Neural cell (in vitro differentiated cells): ENCODE results near the gene FGF14. TPM values are rescaled to one million over a fixed set of nuclear protein-coding genes. Genes with fewer than 3 reads are reported as not detected.

Experiments used
- H2AFZ ChIP-seq: fragments of 200-600, 300-800 bp; sonication (generic), shearing (Covaris generic); 2 replicates; pipeline ENCODE4 v1.6.0; 2014; ENCODE audit warnings: low read depth, mild to moderate bottlenecking, antibody characterized with exemption, low read length, moderate library complexity
- H3F3A ChIP-seq: fragments of 200-600 bp; shearing (Covaris generic); 2 replicates; pipeline ENCODE4 v1.6.1; 2016; ENCODE audit warnings: mild to moderate bottlenecking, moderate library complexity, mixed read lengths, antibody characterized with exemption, low read length; ENCODE audit not compliant: insufficient read depth, poor library complexity, severe bottlenecking
- H3K27ac ChIP-seq: fragments of 200-600, 300-800 bp; sonication (generic), shearing (Covaris generic); 2 replicates; pipeline ENCODE4 v1.5.1; 2014; ENCODE audit warnings: mild to moderate bottlenecking, low read length, moderate library complexity
- H3K27me3 ChIP-seq: fragments of 300-800, 200-600 bp; sonication (generic), shearing (Covaris generic); 2 replicates; pipeline ENCODE4 v1.6.0; 2014; ENCODE audit warnings: mild to moderate bottlenecking, low read depth, low read length, moderate library complexity; ENCODE audit not compliant: insufficient read depth
- H3K36me3 ChIP-seq: fragments of 300-800, 200-600 bp; sonication (generic), shearing (Covaris generic); 2 replicates; pipeline ENCODE4 v1.5.1; 2014; ENCODE audit warnings: mild to moderate bottlenecking, antibody characterized with exemption, low read length, moderate library complexity; ENCODE audit not compliant: insufficient read depth
- H3K4me2 ChIP-seq: fragments of 300-800, 200-600 bp; sonication (generic), shearing (Covaris generic); 2 replicates; pipeline ENCODE4 v1.6.0; 2014; ENCODE audit warnings: mild to moderate bottlenecking, low read length
- H3K4me3 ChIP-seq: fragments of 300-800, 200-600 bp; sonication (generic), shearing (Covaris generic); 2 replicates; pipeline ENCODE4 v1.5.1; 2014; ENCODE audit warnings: mild to moderate bottlenecking, low read length, moderate library complexity
- H3K79me2 ChIP-seq: fragments of 200-600 bp; shearing (Covaris generic); replicated peaks from 2 replicates; pipeline ENCODE4 v1.6.0; 2014; ENCODE audit warnings: mild to moderate bottlenecking, low read length, moderate library complexity; ENCODE audit not compliant: insufficient read depth
- H3K9ac ChIP-seq: fragments of 300-800, 200-600 bp; sonication (generic), shearing (Covaris generic); 2 replicates; pipeline ENCODE4 v1.6.1; 2016; ENCODE audit warnings: mild to moderate bottlenecking, low read length, mixed read lengths
- H3K9me2 ChIP-seq: fragments of 200-600 bp; shearing (Covaris generic); 2 replicates; pipeline ENCODE4 v1.6.1; 2016; ENCODE audit warnings: mild to moderate bottlenecking, low read length, mixed read lengths; ENCODE audit not compliant: insufficient read depth
- H3K9me3 ChIP-seq: fragments of 200-600, 300-800 bp; sonication (generic), shearing (Covaris generic); 2 replicates; pipeline ENCODE4 v1.6.1; 2016; ENCODE audit warnings: mild to moderate bottlenecking, mixed run types, low read length, moderate library complexity, mixed read lengths
- H4K20me1 ChIP-seq: fragments of 200-600 bp; shearing (Covaris generic); 2 replicates; pipeline ENCODE4 v1.6.1; 2016; ENCODE audit warnings: mild to moderate bottlenecking, mixed run types; ENCODE audit not compliant: insufficient read depth
- EP300 ChIP-seq: fragments of 450-650 bp; conservative IDR thresholded peaks from 2 replicates; pipeline ENCODE4 v1.6.1; 2014; ENCODE audit warnings: antibody characterized with exemption, mild to moderate bottlenecking, moderate library complexity; ENCODE audit not compliant: poor library complexity, severe bottlenecking
- EZH2 ChIP-seq: fragments of 200-600, 300-800 bp; shearing (Covaris generic), sonication (generic); IDR thresholded peaks from 2 replicates; pipeline ENCODE4 v1.6.1; 2014; ENCODE audit warnings: antibody characterized with exemption, low read length, borderline replicate concordance, mild to moderate bottlenecking; ENCODE audit not compliant: insufficient read depth, poor library complexity, severe bottlenecking
- MXI1 ChIP-seq: fragments of 450-650 bp; conservative IDR thresholded peaks from 2 replicates; pipeline ENCODE4 v1.6.1; 2014; ENCODE audit warnings: antibody characterized with exemption, mild to moderate bottlenecking; ENCODE audit not compliant: poor library complexity, severe bottlenecking
- POLR2AphosphoS5 ChIP-seq: IDR thresholded peaks from 2 replicates; pipeline ENCODE4 v1.6.1; 2012
- RAD21 ChIP-seq: fragments of 450-650 bp; conservative IDR thresholded peaks from 2 replicates; pipeline ENCODE4 v1.6.1; 2014; ENCODE audit warnings: antibody characterized with exemption, mild to moderate bottlenecking, moderate library complexity
- SMC3 ChIP-seq: fragments of 450-650 bp; conservative IDR thresholded peaks from 2 replicates; pipeline ENCODE4 v1.6.1; 2014; ENCODE audit warnings: antibody characterized with exemption, mild to moderate bottlenecking, moderate library complexity; ENCODE audit not compliant: poor library complexity
- TAF1 ChIP-seq: IDR thresholded peaks from 2 replicates; pipeline ENCODE4 v1.6.1; 2012; ENCODE audit warnings: low read depth
- polyA plus RNA-seq: library from polyadenylated mRNA; depleted of rRNA; stranded (reverse); fragments of >200 nt; gene quantifications from 2 replicates; pipeline ENCODE4 v1.2.3, GENCODE V29; 2014
- TF ChIP-seq, protein P1 (sequence below): IDR thresholded peaks from 2 replicates; pipeline ENCODE4 v1.6.1; 2012; ENCODE audit warnings: borderline replicate concordance
- TF ChIP-seq, protein P2 (sequence below): fragments of 450-650 bp; IDR thresholded peaks from 2 replicates; pipeline ENCODE4 v1.5.1; 2014; ENCODE audit warnings: antibody characterized with exemption, mild to moderate bottlenecking, moderate library complexity; ENCODE audit not compliant: poor library complexity, severe bottlenecking

Gene FGF14
- polyA plus RNA-seq, 1 donor from 2014 or later = 36.4 TPM

DNA sequence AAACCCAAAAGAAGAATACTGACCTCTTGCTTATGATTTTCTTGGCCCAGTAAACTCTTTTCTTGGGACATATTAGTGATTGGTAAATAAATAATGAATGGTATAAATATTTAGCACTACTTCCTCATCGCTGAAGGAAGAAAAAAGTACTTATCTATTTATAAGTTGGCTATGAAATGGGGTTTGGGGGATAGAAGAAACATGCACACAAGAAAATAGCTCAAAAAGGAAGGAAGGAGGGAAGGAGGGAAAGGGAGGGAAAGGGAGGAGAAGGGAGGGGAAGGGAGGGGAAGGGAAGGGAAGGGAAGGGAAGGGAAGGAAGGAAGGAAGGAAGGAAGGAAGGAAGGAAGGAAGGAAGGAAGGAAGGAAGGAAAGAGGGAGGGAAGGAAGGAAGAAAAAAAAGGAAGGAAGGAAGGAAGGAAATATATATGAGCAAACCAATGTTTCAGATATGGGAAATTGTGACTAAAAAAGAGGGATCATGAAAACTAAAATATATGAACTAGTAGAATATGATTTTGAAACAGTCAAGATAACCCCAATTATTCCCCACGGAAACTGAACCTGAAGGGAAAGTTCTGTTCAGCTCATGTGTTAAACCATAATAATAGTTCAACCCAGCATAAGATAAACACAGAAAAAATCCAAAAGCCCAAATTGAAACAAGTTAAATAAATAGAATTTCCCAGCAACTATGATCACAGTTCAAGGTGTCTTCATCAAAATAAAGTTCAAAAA, 75.3 kb downstream of the FGF14 start:
- no peaks in the 10 kb centered on the region for H3K9me2 ChIP-seq
- no peaks in the 10 kb centered on the region for H3K79me2 ChIP-seq
- H3K27me3 ChIP-seq = no peaks in the 10 kb centered on the region
- no peak overlapping the region for H3K4me3 ChIP-seq
- H3K9ac ChIP-seq = no peak overlapping the region
- no peaks in the 10 kb centered on the region for H3F3A ChIP-seq
- H3K9me3 ChIP-seq = no peaks in the 10 kb centered on the region
- no peaks in the 10 kb centered on the region for H4K20me1 ChIP-seq
- H3K4me2 ChIP-seq = no peak overlapping the region
- H2AFZ ChIP-seq = no peak overlapping the region
- TF ChIP-seq, protein P1, sequence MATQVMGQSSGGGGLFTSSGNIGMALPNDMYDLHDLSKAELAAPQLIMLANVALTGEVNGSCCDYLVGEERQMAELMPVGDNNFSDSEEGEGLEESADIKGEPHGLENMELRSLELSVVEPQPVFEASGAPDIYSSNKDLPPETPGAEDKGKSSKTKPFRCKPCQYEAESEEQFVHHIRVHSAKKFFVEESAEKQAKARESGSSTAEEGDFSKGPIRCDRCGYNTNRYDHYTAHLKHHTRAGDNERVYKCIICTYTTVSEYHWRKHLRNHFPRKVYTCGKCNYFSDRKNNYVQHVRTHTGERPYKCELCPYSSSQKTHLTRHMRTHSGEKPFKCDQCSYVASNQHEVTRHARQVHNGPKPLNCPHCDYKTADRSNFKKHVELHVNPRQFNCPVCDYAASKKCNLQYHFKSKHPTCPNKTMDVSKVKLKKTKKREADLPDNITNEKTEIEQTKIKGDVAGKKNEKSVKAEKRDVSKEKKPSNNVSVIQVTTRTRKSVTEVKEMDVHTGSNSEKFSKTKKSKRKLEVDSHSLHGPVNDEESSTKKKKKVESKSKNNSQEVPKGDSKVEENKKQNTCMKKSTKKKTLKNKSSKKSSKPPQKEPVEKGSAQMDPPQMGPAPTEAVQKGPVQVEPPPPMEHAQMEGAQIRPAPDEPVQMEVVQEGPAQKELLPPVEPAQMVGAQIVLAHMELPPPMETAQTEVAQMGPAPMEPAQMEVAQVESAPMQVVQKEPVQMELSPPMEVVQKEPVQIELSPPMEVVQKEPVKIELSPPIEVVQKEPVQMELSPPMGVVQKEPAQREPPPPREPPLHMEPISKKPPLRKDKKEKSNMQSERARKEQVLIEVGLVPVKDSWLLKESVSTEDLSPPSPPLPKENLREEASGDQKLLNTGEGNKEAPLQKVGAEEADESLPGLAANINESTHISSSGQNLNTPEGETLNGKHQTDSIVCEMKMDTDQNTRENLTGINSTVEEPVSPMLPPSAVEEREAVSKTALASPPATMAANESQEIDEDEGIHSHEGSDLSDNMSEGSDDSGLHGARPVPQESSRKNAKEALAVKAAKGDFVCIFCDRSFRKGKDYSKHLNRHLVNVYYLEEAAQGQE = no peak
- TF ChIP-seq EZH2 = no peak
- no peak for TF ChIP-seq TAF1
- TF ChIP-seq RAD21 = no peak
- no peak for TF ChIP-seq EP300
- H3K27ac ChIP-seq = no peak overlapping the region
- no peaks in the 10 kb centered on the region for H3K36me3 ChIP-seq

DNA sequence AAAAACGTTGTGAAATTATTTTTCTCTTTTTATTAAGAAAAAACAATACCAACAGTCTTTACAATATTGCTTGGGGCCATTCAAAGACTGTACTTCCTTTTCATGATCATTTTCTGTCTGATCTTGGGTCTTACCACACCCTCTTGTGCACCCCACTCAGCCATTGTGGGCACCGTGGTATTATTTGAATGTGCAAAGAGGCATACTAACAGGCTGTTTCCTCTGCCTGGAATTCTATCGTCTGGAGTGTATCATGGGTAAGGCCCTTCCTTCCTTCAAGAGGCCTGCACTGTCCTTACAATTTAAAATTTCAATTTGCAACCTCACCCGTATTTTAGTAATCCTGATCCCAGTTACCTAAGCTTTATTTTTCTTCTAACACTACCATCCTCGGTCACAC, 76.5 kb downstream of the FGF14 start:
- Histone ChIP-seq H3K4me3 (no peak overlapping the region), H3K9me2 (no peaks in the 10 kb centered on the region), H3F3A (no peaks in the 10 kb centered on the region), H3K27ac (no peak overlapping the region), H3K4me2 (no peak overlapping the region), H4K20me1 (no peaks in the 10 kb centered on the region), H3K36me3 (no peaks in the 10 kb centered on the region), H3K9me3 (no peaks in the 10 kb centered on the region), H2AFZ (no peak overlapping the region), H3K9ac (no peak overlapping the region), H3K27me3 (no peaks in the 10 kb centered on the region), H3K79me2 (no peaks in the 10 kb centered on the region)
- TF ChIP-seq POLR2AphosphoS5 (no peak), TAF1 (no peak), MXI1 (no peak), EZH2 (no peak), SMC3 (no peak), EP300 (no peak), RAD21 (no peak)
- TF ChIP-seq, protein P1 = no peak
- TF ChIP-seq, protein P2, sequence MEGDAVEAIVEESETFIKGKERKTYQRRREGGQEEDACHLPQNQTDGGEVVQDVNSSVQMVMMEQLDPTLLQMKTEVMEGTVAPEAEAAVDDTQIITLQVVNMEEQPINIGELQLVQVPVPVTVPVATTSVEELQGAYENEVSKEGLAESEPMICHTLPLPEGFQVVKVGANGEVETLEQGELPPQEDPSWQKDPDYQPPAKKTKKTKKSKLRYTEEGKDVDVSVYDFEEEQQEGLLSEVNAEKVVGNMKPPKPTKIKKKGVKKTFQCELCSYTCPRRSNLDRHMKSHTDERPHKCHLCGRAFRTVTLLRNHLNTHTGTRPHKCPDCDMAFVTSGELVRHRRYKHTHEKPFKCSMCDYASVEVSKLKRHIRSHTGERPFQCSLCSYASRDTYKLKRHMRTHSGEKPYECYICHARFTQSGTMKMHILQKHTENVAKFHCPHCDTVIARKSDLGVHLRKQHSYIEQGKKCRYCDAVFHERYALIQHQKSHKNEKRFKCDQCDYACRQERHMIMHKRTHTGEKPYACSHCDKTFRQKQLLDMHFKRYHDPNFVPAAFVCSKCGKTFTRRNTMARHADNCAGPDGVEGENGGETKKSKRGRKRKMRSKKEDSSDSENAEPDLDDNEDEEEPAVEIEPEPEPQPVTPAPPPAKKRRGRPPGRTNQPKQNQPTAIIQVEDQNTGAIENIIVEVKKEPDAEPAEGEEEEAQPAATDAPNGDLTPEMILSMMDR = no peak
